Epithelial cell of proximal tubule (primary cell): Measurements from ENCODE around the gene CORO1C. TPM values are rescaled to one million over a fixed set of nuclear protein-coding genes. Genes with fewer than 3 reads are reported as not detected.
A peak's percentile ranks its signal among the peaks of the same experiment; 100 is the strongest.

Experiments used
- DNase-seq: peaks from one replicate; pipeline ENCODE4 v3.0.0-alpha.2; 2011; ENCODE audit warnings: low read depth
- H3K4me3 ChIP-seq: 2 replicates; pipeline ENCODE4 v1.5.1; 2011; ENCODE audit warnings: low read depth, mild to moderate bottlenecking, low read length
- total RNA-seq: library from RNA; depleted of rRNA; stranded (reverse); fragments of >200 nt; gene quantifications from 2 replicates; pipeline ENCODE4 v1.2.3, GENCODE V29; 2015
- TF ChIP-seq, protein P1 (sequence below): conservative IDR thresholded peaks from 2 replicates; pipeline ENCODE4 v1.5.1; 2012; ENCODE audit warnings: low read depth, mild to moderate bottlenecking, low read length

The CORO1C gene
- total RNA-seq, 1 donor from 2014 or later: 157 TPM

GRCh38 chr12:108722992-108723766 is 8.1 kb downstream of the CORO1C start:
- no peak overlapping the region for H3K4me3 ChIP-seq
- peak; percentile 79 for DNase-seq
- TF ChIP-seq, protein P1, sequence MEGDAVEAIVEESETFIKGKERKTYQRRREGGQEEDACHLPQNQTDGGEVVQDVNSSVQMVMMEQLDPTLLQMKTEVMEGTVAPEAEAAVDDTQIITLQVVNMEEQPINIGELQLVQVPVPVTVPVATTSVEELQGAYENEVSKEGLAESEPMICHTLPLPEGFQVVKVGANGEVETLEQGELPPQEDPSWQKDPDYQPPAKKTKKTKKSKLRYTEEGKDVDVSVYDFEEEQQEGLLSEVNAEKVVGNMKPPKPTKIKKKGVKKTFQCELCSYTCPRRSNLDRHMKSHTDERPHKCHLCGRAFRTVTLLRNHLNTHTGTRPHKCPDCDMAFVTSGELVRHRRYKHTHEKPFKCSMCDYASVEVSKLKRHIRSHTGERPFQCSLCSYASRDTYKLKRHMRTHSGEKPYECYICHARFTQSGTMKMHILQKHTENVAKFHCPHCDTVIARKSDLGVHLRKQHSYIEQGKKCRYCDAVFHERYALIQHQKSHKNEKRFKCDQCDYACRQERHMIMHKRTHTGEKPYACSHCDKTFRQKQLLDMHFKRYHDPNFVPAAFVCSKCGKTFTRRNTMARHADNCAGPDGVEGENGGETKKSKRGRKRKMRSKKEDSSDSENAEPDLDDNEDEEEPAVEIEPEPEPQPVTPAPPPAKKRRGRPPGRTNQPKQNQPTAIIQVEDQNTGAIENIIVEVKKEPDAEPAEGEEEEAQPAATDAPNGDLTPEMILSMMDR: no peak

GRCh38 chr12:108722463-108722862 is 8.9 kb downstream of the CORO1C start:
- DNase-seq: no peak
- H3K4me3 ChIP-seq: no peak overlapping the region
- TF ChIP-seq, protein P1: no peak

DNA sequence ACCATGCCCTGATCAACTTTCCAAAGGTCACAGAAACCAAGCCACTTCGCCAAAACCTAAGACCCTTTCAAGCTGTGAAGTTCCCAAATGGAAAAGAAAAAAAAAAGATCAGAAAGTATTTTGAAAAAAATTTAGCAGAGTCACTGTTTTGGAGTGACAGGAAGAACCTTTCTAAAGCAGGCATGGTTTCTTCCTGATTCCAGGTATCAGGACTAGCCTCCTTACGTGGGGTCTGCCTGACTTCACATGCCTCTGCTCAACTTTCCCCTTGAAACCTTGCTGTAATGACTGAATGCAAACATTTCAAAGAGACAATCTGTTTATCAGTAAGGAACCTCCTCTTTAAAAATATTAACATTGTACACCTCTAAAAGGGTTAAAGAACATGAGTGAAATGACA is 9.5 kb downstream of the CORO1C start:
- no peak for DNase-seq
- no peak overlapping the region for H3K4me3 ChIP-seq
- TF ChIP-seq, protein P1: no peak

- H3K4me3 ChIP-seq: no peak overlapping the region
- TF ChIP-seq, protein P1: no peak
- DNase-seq: no peak
Measured at GRCh38 chr12:108720757-108721514, 10.4 kb downstream of the CORO1C start.

- H3K4me3 ChIP-seq: no peak overlapping the region
- no peak for DNase-seq
- TF ChIP-seq, protein P1: no peak
Measured at GRCh38 chr12:108717243-108717642, 14.1 kb downstream of the CORO1C start.

DNA sequence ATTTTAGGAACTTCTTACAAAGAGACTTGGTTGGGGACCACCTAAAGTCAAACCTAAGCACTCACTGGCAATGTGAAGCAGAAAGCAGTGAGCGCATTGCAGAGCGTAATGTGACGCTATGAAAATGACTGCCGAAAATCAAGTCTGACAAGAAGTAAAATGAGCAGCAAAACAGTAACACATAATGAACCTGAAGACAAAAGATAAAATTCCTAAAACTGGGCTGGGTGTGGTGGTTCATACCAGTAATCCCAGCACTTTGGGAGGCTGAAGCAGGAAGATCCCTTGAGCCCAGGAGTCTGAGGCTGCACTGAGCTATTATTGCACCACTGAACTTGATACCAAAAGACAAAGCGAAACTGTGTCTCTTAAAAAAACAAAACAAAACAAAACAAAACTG is 16.5 kb downstream of the CORO1C start:
- no peak overlapping the region for H3K4me3 ChIP-seq
- TF ChIP-seq, protein P1: no peak
- no peak for DNase-seq
